ENCODE data around the gene TVP23A.

The TVP23A gene

DNA sequence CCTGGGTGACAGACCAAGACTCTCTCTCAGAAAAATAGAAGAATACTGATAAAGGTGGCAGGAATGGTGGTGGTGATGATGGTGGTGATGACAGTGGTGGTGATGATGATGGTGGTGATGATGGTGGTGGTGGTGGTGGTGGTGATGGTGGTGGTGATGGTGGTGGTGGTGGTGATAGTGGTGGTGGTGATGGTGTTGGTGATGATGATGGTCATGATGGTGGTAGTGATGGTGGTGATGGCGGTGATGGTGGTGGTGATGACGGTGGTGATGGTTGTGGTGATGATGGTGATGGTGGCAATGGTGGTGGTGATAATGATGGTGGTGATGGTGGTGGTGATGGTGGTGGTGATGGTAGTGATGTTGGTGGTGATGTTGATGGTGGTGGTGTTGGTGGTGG lies 40.4 kb upstream of the TVP23A start:
- H3K9ac ChIP-seq (ENCODE audit: insufficient read length, low read depth), result no peak overlapping the region
- H3K36me3 ChIP-seq (ENCODE audit: insufficient read depth, insufficient read length, low read length), result no peaks in the 10 kb centered on the region
- H3K9me3 ChIP-seq (ENCODE audit: insufficient read depth, low read length), result no peaks in the 10 kb centered on the region
- no peak for TF ChIP-seq SUZ12 (IDR thresholded peaks at IDR 0.05; ENCODE audit: extremely low read depth, insufficient read depth, insufficient read length)
- no peak for TF ChIP-seq ZNF274 (IDR thresholded peaks at IDR 0.05; ENCODE audit: low read depth, low read length)
- TF ChIP-seq YY1 (IDR thresholded peaks at IDR 0.05; ENCODE audit: insufficient read depth, insufficient read length), result no peak
- DNase-seq (ENCODE audit: low read depth, low spot score), result no peak
- H3K4me3 ChIP-seq (ENCODE audit: insufficient read length, low read depth), result no peak overlapping the region
- no peaks in the 10 kb centered on the region for H3K27me3 ChIP-seq (ENCODE audit: insufficient read depth, insufficient read length)
- H3K4me1 ChIP-seq (ENCODE audit: insufficient read depth, insufficient read length), result no peaks in the 10 kb centered on the region

DNA sequence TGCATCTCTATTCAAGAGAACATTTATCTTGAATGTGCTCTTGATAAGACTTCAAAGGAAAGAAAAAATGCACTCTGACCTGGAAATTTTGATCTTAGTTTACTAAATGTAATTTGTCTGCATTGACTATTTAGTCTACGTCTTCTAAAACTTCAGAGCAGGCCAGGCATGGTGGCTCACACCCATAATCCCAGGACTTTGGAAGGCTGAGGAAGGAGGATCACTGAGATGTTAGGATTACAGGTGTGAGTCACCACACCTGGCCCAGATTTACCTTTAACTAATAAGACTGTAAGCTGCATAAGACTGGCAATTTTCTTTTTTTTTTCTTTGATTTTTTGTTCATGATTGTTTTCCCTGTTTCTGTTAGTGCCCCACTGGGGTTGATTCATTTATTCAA lies 39.6 kb upstream of the TVP23A start:
- Histone ChIP-seq H3K9me3 (ENCODE audit: insufficient read depth, low read length) (no peaks in the 10 kb centered on the region), H3K9ac (ENCODE audit: insufficient read length, low read depth) (no peak overlapping the region), H3K4me1 (ENCODE audit: insufficient read depth, insufficient read length) (no peaks in the 10 kb centered on the region), H3K27me3 (ENCODE audit: insufficient read depth, insufficient read length) (no peaks in the 10 kb centered on the region), H3K4me3 (ENCODE audit: insufficient read length, low read depth) (no peak overlapping the region), H3K36me3 (ENCODE audit: insufficient read depth, insufficient read length, low read length) (no peaks in the 10 kb centered on the region)
- DNase-seq (ENCODE audit: low read depth, low spot score), result no peak
- TF ChIP-seq ZNF274 (IDR thresholded peaks at IDR 0.05; ENCODE audit: low read depth, low read length) (no peak), YY1 (IDR thresholded peaks at IDR 0.05; ENCODE audit: insufficient read depth, insufficient read length) (no peak), SUZ12 (IDR thresholded peaks at IDR 0.05; ENCODE audit: extremely low read depth, insufficient read depth, insufficient read length) (no peak)

DNA sequence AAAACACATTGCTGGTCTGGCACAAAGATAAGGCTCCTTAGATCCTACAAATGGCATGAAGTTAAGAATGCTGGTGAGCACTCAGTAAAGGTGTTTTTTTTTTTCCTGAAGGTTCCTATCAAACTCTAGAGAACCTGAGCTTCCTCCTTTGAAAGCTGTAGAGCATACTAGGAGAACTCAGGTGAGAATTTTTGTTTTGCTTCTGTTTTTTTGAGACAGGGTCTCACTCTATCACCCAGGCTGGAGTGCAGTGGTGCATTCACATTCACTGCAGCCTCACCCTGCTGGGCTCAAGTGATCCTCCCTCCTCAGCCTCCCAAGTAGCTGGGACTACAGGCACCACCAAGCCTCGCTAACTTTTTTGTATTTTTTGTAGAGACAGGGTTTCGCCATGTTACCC lies 37.4 kb upstream of the TVP23A start:
- no peak for DNase-seq (ENCODE audit: low read depth, low spot score)
- no peak overlapping the region for H3K9ac ChIP-seq (ENCODE audit: insufficient read length, low read depth)
- no peaks in the 10 kb centered on the region for H3K36me3 ChIP-seq (ENCODE audit: insufficient read depth, insufficient read length, low read length)
- no peaks in the 10 kb centered on the region for H3K27me3 ChIP-seq (ENCODE audit: insufficient read depth, insufficient read length)
- no peak for TF ChIP-seq ZNF274 (IDR thresholded peaks at IDR 0.05; ENCODE audit: low read depth, low read length)
- no peak for TF ChIP-seq SUZ12 (IDR thresholded peaks at IDR 0.05; ENCODE audit: extremely low read depth, insufficient read depth, insufficient read length)
- no peak for TF ChIP-seq YY1 (IDR thresholded peaks at IDR 0.05; ENCODE audit: insufficient read depth, insufficient read length)
- H3K9me3 ChIP-seq (ENCODE audit: insufficient read depth, low read length), result no peaks in the 10 kb centered on the region
- no peaks in the 10 kb centered on the region for H3K4me1 ChIP-seq (ENCODE audit: insufficient read depth, insufficient read length)
- H3K4me3 ChIP-seq (ENCODE audit: insufficient read length, low read depth), result no peak overlapping the region

DNA sequence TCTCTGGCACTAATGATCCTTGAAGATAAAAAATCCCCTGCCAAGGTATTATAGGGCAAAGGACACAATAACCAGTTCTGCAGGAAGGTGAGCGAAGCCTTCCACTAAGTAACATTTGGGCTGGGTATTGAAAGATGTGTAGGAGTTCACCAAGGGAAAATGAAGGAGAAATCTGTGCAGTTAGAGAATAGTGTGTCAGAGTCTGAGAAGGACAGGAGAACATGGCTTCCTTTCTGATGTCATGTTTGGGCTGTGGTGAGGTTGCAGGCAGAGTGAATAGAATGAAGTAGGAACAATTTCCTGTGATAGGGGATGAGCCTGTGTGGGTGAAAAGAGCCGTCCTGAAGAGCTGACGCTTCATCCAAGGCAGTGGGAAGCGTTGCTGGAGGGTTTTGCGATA lies 34.4 kb upstream of the TVP23A start:
- TF ChIP-seq YY1 (IDR thresholded peaks at IDR 0.05; ENCODE audit: insufficient read depth, insufficient read length) (no peak), SUZ12 (IDR thresholded peaks at IDR 0.05; ENCODE audit: extremely low read depth, insufficient read depth, insufficient read length) (no peak), ZNF274 (IDR thresholded peaks at IDR 0.05; ENCODE audit: low read depth, low read length) (no peak)
- no peaks in the 10 kb centered on the region for H3K9me3 ChIP-seq (ENCODE audit: insufficient read depth, low read length)
- H3K36me3 ChIP-seq (ENCODE audit: insufficient read depth, insufficient read length, low read length), result no peaks in the 10 kb centered on the region
- H3K9ac ChIP-seq (ENCODE audit: insufficient read length, low read depth), result no peak overlapping the region
- no peaks in the 10 kb centered on the region for H3K27me3 ChIP-seq (ENCODE audit: insufficient read depth, insufficient read length)
- H3K4me1 ChIP-seq (ENCODE audit: insufficient read depth, insufficient read length), result no peaks in the 10 kb centered on the region
- no peak for DNase-seq (ENCODE audit: low read depth, low spot score)
- no peak overlapping the region for H3K4me3 ChIP-seq (ENCODE audit: insufficient read length, low read depth)

DNA sequence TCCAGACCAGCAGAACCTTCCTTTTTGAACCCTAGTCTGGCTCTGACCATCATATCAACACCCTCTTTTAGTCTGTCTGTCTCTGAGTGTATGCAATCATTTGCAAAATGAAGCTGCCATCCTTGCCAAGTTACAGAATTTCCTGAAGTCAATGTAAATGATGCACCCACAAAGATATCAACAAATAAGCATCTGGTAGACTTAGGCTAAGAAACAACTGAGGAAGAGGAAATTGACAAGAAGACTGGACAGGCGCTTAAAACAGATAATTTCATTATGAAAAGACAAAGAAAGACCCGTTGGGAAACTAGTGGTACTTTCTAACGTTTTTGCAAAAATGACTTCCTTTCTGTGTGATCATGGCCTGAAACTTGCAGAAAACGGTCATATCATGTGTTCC lies 33.7 kb upstream of the TVP23A start:
- Histone ChIP-seq H3K36me3 (ENCODE audit: insufficient read depth, insufficient read length, low read length) (no peaks in the 10 kb centered on the region), H3K4me1 (ENCODE audit: insufficient read depth, insufficient read length) (no peaks in the 10 kb centered on the region)
- no peak for DNase-seq (ENCODE audit: low read depth, low spot score)

DNA sequence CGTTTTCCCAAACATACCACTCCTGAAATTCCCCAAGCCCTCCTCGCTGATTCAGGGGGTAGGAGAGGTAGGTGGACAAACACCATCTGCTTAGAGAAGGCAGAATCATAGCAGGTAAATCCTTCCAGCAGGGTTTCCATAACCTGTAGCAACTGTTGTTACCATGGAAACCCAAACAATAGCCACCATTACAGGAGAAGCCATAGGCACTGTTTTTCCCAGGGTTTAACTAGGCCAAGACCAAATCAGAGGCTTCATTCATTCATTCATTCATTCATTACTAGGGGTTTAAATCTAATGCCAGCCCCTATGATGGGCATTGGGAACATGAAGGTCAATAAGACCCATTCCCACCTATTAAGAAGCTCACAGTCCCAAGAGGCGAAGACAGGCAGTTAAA lies 32.9 kb upstream of the TVP23A start:
- no peak overlapping the region for H3K9ac ChIP-seq (ENCODE audit: insufficient read length, low read depth)
- no peaks in the 10 kb centered on the region for H3K9me3 ChIP-seq (ENCODE audit: insufficient read depth, low read length)
- H3K4me3 ChIP-seq (ENCODE audit: insufficient read length, low read depth), result no peak overlapping the region
- H3K4me1 ChIP-seq (ENCODE audit: insufficient read depth, insufficient read length), result no peaks in the 10 kb centered on the region
- no peak for TF ChIP-seq YY1 (IDR thresholded peaks at IDR 0.05; ENCODE audit: insufficient read depth, insufficient read length)
- TF ChIP-seq SUZ12 (IDR thresholded peaks at IDR 0.05; ENCODE audit: extremely low read depth, insufficient read depth, insufficient read length), result no peak
- no peak for TF ChIP-seq ZNF274 (IDR thresholded peaks at IDR 0.05; ENCODE audit: low read depth, low read length)
- DNase-seq (ENCODE audit: low read depth, low spot score), result no peak
- H3K27me3 ChIP-seq (ENCODE audit: insufficient read depth, insufficient read length), result no peaks in the 10 kb centered on the region
- H3K36me3 ChIP-seq (ENCODE audit: insufficient read depth, insufficient read length, low read length), result no peaks in the 10 kb centered on the region

More for the DNA sequence above, 33.7 kb upstream of the TVP23A start:
- no peaks in the 10 kb centered on the region for H3K27me3 ChIP-seq (ENCODE audit: insufficient read depth, insufficient read length)
- H3K4me3 ChIP-seq (ENCODE audit: insufficient read length, low read depth), result no peak overlapping the region
- H3K9ac ChIP-seq (ENCODE audit: insufficient read length, low read depth), result no peak overlapping the region
- TF ChIP-seq YY1 (IDR thresholded peaks at IDR 0.05; ENCODE audit: insufficient read depth, insufficient read length), result no peak
- TF ChIP-seq ZNF274 (IDR thresholded peaks at IDR 0.05; ENCODE audit: low read depth, low read length), result no peak
- TF ChIP-seq SUZ12 (IDR thresholded peaks at IDR 0.05; ENCODE audit: extremely low read depth, insufficient read depth, insufficient read length), result no peak
- no peaks in the 10 kb centered on the region for H3K9me3 ChIP-seq (ENCODE audit: insufficient read depth, low read length)

DNA sequence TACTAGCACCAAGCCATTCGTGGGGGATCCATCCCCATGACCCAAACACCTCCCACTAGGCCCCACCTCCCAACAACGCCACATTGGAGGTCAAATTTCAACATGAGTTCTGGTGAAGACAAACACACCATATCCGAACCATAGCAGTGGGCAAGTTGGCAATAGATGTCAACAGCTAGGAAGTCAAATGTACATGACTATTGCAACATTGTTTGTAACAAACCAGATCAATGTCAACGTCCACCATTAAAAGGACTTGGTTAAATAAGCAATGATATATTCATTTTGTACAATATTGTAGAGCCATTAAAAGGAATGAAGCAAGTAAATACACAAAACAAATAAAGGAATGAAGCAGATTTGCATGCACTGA lies 31.9 kb upstream of the TVP23A start:
- H3K4me1 ChIP-seq (ENCODE audit: insufficient read depth, insufficient read length), result no peaks in the 10 kb centered on the region
- H3K9ac ChIP-seq (ENCODE audit: insufficient read length, low read depth), result no peak overlapping the region
- no peak overlapping the region for H3K4me3 ChIP-seq (ENCODE audit: insufficient read length, low read depth)
- TF ChIP-seq ZNF274 (IDR thresholded peaks at IDR 0.05; ENCODE audit: low read depth, low read length) (no peak), SUZ12 (IDR thresholded peaks at IDR 0.05; ENCODE audit: extremely low read depth, insufficient read depth, insufficient read length) (no peak), YY1 (IDR thresholded peaks at IDR 0.05; ENCODE audit: insufficient read depth, insufficient read length) (no peak)
- DNase-seq (ENCODE audit: low read depth, low spot score), result no peak
- no peaks in the 10 kb centered on the region for H3K36me3 ChIP-seq (ENCODE audit: insufficient read depth, insufficient read length, low read length)
- no peaks in the 10 kb centered on the region for H3K27me3 ChIP-seq (ENCODE audit: insufficient read depth, insufficient read length)
- no peaks in the 10 kb centered on the region for H3K9me3 ChIP-seq (ENCODE audit: insufficient read depth, low read length)

All from NT2/D1 (cell line).